Subcutaneous adipose tissue (tissue), 4 donors: ENCODE data around the gene CDH2. TPM values are rescaled to one million over a fixed set of nuclear protein-coding genes. Genes with fewer than 3 reads are reported as not detected.

ENCODE experiments used
- total RNA-seq, 4 donors: library from RNA; depleted of rRNA; stranded (reverse); fragments of >200 nt; gene quantifications; one replicate each; pipeline ENCODE4 v1.1.0, GENCODE V29; 2016
- TF ChIP-seq, protein P1 (sequence below): fragments of 450-650 bp; IDR thresholded peaks from one replicate; pipeline ENCODE4 v1.5.1; 2016; ENCODE audit warnings: low read depth, mild to moderate bottlenecking, control low read depth, antibody characterized with exemption, moderate library complexity

CDH2 gene
- under 1 TPM in 2 of 4 donors, not detected in 2; 0.22 to 0.49 TPM for total RNA-seq

GRCh38 chr18:28176948-28177827, at the start of gene CDH2:
Gene CDH2 (minus strand): TSS chr18:28177130. CDS start chr18:28177022, 108 bp downstream.
- TF ChIP-seq, protein P1, sequence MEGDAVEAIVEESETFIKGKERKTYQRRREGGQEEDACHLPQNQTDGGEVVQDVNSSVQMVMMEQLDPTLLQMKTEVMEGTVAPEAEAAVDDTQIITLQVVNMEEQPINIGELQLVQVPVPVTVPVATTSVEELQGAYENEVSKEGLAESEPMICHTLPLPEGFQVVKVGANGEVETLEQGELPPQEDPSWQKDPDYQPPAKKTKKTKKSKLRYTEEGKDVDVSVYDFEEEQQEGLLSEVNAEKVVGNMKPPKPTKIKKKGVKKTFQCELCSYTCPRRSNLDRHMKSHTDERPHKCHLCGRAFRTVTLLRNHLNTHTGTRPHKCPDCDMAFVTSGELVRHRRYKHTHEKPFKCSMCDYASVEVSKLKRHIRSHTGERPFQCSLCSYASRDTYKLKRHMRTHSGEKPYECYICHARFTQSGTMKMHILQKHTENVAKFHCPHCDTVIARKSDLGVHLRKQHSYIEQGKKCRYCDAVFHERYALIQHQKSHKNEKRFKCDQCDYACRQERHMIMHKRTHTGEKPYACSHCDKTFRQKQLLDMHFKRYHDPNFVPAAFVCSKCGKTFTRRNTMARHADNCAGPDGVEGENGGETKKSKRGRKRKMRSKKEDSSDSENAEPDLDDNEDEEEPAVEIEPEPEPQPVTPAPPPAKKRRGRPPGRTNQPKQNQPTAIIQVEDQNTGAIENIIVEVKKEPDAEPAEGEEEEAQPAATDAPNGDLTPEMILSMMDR, result no peak

DNA sequence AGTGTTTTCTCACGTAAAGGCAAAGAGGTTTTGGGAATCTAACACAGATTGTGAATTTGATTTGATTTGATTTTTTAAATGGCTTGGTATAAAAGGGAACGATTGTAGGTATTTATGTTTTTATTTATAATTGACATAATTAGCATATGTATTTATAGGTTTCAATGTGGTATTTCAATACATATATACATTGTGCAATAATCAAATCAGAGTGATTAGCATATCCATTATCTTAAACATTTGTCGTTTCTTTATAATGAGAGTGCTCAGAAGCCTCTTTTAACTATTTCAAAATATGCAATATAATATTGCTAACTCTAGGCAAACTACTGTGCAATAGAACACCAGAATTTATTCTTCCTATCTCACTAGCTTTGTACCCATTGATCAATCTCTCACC, 35.1 kb upstream of the CDH2 start:
- TF ChIP-seq, protein P1, result no peak

- TF ChIP-seq, protein P1, result no peak
These were observed 31.9 kb upstream of the CDH2 start for GRCh38 chr18:28208712-28209265.

DNA sequence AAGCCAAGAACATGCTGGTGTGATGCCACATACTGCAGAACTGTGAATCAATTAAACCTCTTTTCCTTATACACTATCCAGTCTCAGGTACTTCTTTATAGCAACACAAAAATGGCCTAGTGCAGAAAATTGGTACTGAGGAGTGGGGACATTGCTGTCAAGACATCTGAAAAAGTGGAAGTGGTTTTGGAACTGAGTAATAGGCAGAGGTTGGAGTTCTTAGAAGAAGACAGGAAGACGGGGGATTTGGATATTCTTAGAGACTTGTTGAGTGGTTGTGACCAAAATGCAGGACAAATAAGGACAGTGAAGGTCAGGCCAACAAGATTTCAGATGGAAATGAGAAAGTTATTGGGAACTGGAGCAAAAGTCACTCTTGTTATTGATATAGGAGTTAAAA, 31.3 kb upstream of the CDH2 start:
- TF ChIP-seq, protein P1, result no peak

DNA sequence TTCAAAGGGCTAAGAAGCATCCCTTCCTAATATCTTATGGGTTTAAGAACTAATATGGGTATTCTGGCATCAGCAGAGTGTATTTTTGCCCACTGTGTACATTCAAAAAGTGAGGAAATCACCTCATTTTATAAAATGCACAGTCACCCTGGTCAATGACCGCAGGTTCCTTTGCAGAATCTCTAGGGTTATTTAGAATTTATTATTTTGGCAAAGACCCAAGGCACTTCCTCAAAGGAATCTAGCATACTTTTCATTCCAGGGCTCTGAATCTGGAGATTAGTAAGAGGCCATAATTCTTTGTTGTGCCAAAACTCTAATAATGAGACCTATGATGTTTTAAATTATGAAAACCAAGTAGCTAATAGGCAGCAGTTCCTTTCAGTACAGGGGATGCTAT, 27.2 kb upstream of the CDH2 start:
- TF ChIP-seq, protein P1, result no peak

GRCh38 chr18:28201056-28201455, 24.1 kb upstream of the CDH2 start:
- TF ChIP-seq, protein P1, result no peak

- TF ChIP-seq, protein P1, result no peak
These were observed 21.7 kb upstream of the CDH2 start for GRCh38 chr18:28198620-28199019.
